HepG2 (cell line): ENCODE data around the gene GRK3. TPM values are rescaled to one million over a fixed set of nuclear protein-coding genes. Genes with fewer than 3 reads are reported as not detected.

Source experiments
- ATAC-seq: fragments of 200-7000 bp; cut with Tn5 transposase; 3 replicates; pipeline ENCODE4 v1.9.1; 2020; ENCODE audit warnings: mild to moderate bottlenecking, moderate library complexity
- BruUV-seq: library from RNA; stranded (reverse); fragments of 400-500 nt; replicated peaks from 2 replicates; lab custom pipeline; 2021; lab: Mats Ljungman, UMichigan
- CTCF ChIA-PET: fragments of 300-600 bp; formaldehyde crosslinking; extraction: SDS; loops from one replicate; lab custom pipeline; 2021; ENCODE audit warnings: low total read pairs, inconsistent platforms, low intra/inter-chr PET ratio; lab: Yijun Ruan, JAX
- POLR2A ChIA-PET: fragments of 350-600 bp; sonication (Branson Sonifier 250); formaldehyde crosslinking; loops from one replicate; lab custom pipeline; 2020; ENCODE audit warnings: antibody characterized with exemption, inconsistent platforms; lab: Yijun Ruan, JAX
- DNase-seq: peaks from one replicate; pipeline ENCODE4 v3.0.0-alpha.2; 2015; ENCODE audit warnings: low spot score
- FAIRE-seq: peaks from 3 replicates; lab custom pipeline; 2011; peaks lifted over from hg19 to GRCh38; lab: Jason Lieb, UNC
- H2AFZ ChIP-seq: one replicate; pipeline ENCODE4 v1.6.1; 2011; ENCODE audit warnings: low read length, inconsistent platforms
- H3K27ac ChIP-seq: fragments of 300-600 bp; 3 replicates; pipeline ENCODE4 v1.8.0; 2011; ENCODE audit warnings: mixed run types, mild to moderate bottlenecking, mixed read lengths, low read length, inconsistent platforms; ENCODE audit not compliant: insufficient read depth; ENCODE audit errors: extremely low read length
- H3K27me3 ChIP-seq, 2 experiments: fragments of 200-600 bp in 1 of 2; 2 replicates in 1 of 2; 3 replicates in 1 of 2; pipeline versions ENCODE4 v1.6.0 to v1.8.0; 2011; ENCODE audit warnings: low read length in 2 of 2, mild to moderate bottlenecking in 2 of 2, moderate library complexity in 2 of 2, inconsistent platforms in 1 of 2; ENCODE audit not compliant: insufficient read depth in 2 of 2, control insufficient read depth in 1 of 2
- H3K36me3 ChIP-seq, 2 experiments: fragments of 200-600 bp in 1 of 2; replicated peaks in 1 of 2; 2 replicates in 1 of 2; 3 replicates in 1 of 2; pipeline versions ENCODE4 v1.5.1 to v1.8.0; 2011; ENCODE audit warnings: low read length in 2 of 2, inconsistent platforms in 1 of 2; ENCODE audit not compliant: insufficient read depth in 2 of 2, control insufficient read depth in 1 of 2
- H3K4me1 ChIP-seq: 2 replicates; pipeline ENCODE4 v1.5.1; 2012; ENCODE audit warnings: low read length, inconsistent platforms; ENCODE audit not compliant: insufficient read depth
- H3K4me2 ChIP-seq: 2 replicates; pipeline ENCODE4 v1.6.0; 2011; ENCODE audit warnings: low read depth, low read length, inconsistent platforms
- H3K4me3 ChIP-seq, 3 experiments: fragments of 200-600 bp in 1 of 3; sonication (generic), shearing (Covaris generic) in 1 of 3; replicated peaks in 1 of 3; 2 replicates each; pipeline ENCODE4 v1.5.1; 2011 to 2016; ENCODE audit warnings: low read length in 3 of 3, inconsistent platforms in 2 of 3, low read depth in 2 of 3, mild to moderate bottlenecking in 2 of 3, control low read depth in 1 of 3, mixed read lengths in 1 of 3; ENCODE audit not compliant: insufficient read depth in 1 of 3
- H3K79me2 ChIP-seq: one replicate; pipeline ENCODE4 v1.6.1; 2011; ENCODE audit warnings: low read length, inconsistent platforms; ENCODE audit not compliant: insufficient read depth
- H3K9ac ChIP-seq: 2 replicates; pipeline ENCODE4 v1.6.0; 2011; ENCODE audit warnings: mild to moderate bottlenecking, low read depth, low read length, inconsistent platforms; ENCODE audit not compliant: insufficient read depth
- H3K9me3 ChIP-seq: 2 replicates; pipeline ENCODE4 v1.5.1; 2012; ENCODE audit warnings: mild to moderate bottlenecking, low read length
- H4K20me1 ChIP-seq: 2 replicates; pipeline ENCODE4 v1.6.0; 2011; ENCODE audit warnings: inconsistent platforms, mild to moderate bottlenecking, low read length, moderate library complexity; ENCODE audit not compliant: insufficient read depth
- CREM ChIP-seq, 2 experiments: sonication (generic) in 1 of 2; formaldehyde crosslinking in 1 of 2; IDR thresholded peaks; 2 replicates each; pipeline versions ENCODE4 v1.4.0 to v1.6.1; 2016 to 2020; ENCODE audit warnings: antibody characterized with exemption in 1 of 2, mild to moderate bottlenecking in 1 of 2, missing genetic modification reagents in 1 of 2
- FOXA1 ChIP-seq, 2 experiments: fragments of 450-650 bp in 1 of 2; sonication (generic) in 1 of 2; formaldehyde crosslinking in 1 of 2; IDR thresholded peaks; 2 replicates each; pipeline versions ENCODE4 v1.4.0 to v1.6.1; 2016 to 2020; ENCODE audit warnings: missing genetic modification reagents in 1 of 2
- HNF4A ChIP-seq: sonication (generic); formaldehyde crosslinking; IDR thresholded peaks from 2 replicates; pipeline ENCODE4 v1.4.0; 2020; ENCODE audit warnings: missing genetic modification reagents
- HNF4G ChIP-seq, 2 experiments: sonication (generic) in 1 of 2; formaldehyde crosslinking in 1 of 2; IDR thresholded peaks; 2 replicates each; pipeline versions ENCODE4 v1.4.0 to v1.6.1; 2011 to 2020; ENCODE audit warnings: borderline replicate concordance in 2 of 2, low read depth in 2 of 2, mild to moderate bottlenecking in 2 of 2, low read length in 1 of 2, missing genetic modification reagents in 1 of 2, moderate library complexity in 1 of 2
- ISL2 ChIP-seq: sonication (generic); formaldehyde crosslinking; IDR thresholded peaks from 2 replicates; pipeline ENCODE4 v1.5.0; 2020; ENCODE audit warnings: missing genetic modification reagents
- MIXL1 ChIP-seq: IDR thresholded peaks from 2 replicates; pipeline ENCODE4 v1.6.1; 2016
- RXRA ChIP-seq: sonication (generic); formaldehyde crosslinking; IDR thresholded peaks from 2 replicates; pipeline ENCODE4 v1.5.1; 2020; ENCODE audit warnings: missing genetic modification reagents
- SAFB2 ChIP-seq: sonication (generic); formaldehyde crosslinking; IDR thresholded peaks from 2 replicates; pipeline ENCODE4 v1.5.1; 2020; ENCODE audit warnings: missing genetic modification reagents, low read depth, mild to moderate bottlenecking, borderline replicate concordance
- SRSF4 ChIP-seq: fragments of 200-400 bp; formaldehyde crosslinking; IDR thresholded peaks from one replicate; pipeline ENCODE4 v1.6.1; 2018; ENCODE audit warnings: mild to moderate bottlenecking, low read depth, low read length, moderate library complexity; ENCODE audit not compliant: poor library complexity, severe bottlenecking
- THYN1 ChIP-seq: sonication (generic); formaldehyde crosslinking; IDR thresholded peaks from 2 replicates; pipeline ENCODE4 v1.8.1; 2023; ENCODE audit warnings: low read depth, mild to moderate bottlenecking, moderate library complexity, missing genetic modification reagents, borderline replicate concordance
- ZFP36 ChIP-seq: fragments of 150-350 bp; IDR thresholded peaks from 2 replicates; pipeline ENCODE4 v1.6.1; 2018; ENCODE audit warnings: borderline replicate concordance, low read length, low read depth; ENCODE audit not compliant: partially characterized antibody
- ZNF101 ChIP-seq: sonication (generic); formaldehyde crosslinking; IDR thresholded peaks from 2 replicates; pipeline ENCODE4 v1.4.0; 2020; ENCODE audit warnings: mild to moderate bottlenecking, low read depth, missing genetic modification reagents, borderline replicate concordance
- WGBS: methylation state at CpG from one replicate; pipeline ENCODE4 v1.1.6; 2017; ENCODE audit warnings: low lambda C conversion rate; 5-methylcytosine and 5-hydroxymethylcytosine counted together
- in situ Hi-C: cut with HindIII; loops from 2 replicates; pipeline ENCODE4 v1.10.0; 2017; ENCODE audit warnings: low pct_unique_long_range_greater_than_20kb; ENCODE audit not compliant: extremely low pct_ligation_motif_present
- intact Hi-C: fragments of 100-400 bp; cut with micrococcal nuclease; formaldehyde crosslinking; loops from one replicate; pipeline ENCODE4 v1.10.0; 2022; ENCODE audit not compliant: unreplicated experiment
- polyA plus RNA-seq, 8 experiments: library from polyadenylated mRNA; depleted of rRNA in 3 of 8; stranded (reverse) in 7 of 8; unstranded in 1 of 8; fragments of >200 nt; fragmentation: Illumina TruSeq in 4 of 8; extraction: Trizol in 4 of 8; gene quantifications; 2 replicates each; pipeline versions ENCODE4 v1.2.1 to v1.2.3, GENCODE V29; 2011 to 2016; ENCODE audit warnings: low read depth in 4 of 8, missing spikeins in 1 of 8, mixed read lengths in 1 of 8; ENCODE audit not compliant: insufficient read depth in 1 of 8
- total RNA-seq, 5 experiments: library from RNA; depleted of rRNA; stranded (reverse); fragments of >200 nt; fragmentation: Illumina TruSeq; extraction: Trizol; gene quantifications; 2 replicates each; pipeline ENCODE4 v1.2.3, GENCODE V29; 2016; ENCODE audit warnings: low read depth in 1 of 5
- TF ChIP-seq, protein P1 (sequence below): sonication (generic); formaldehyde crosslinking; conservative IDR thresholded peaks from 2 replicates; pipeline ENCODE4 v1.8.0; 2022; ENCODE audit warnings: missing genetic modification reagents
- TF ChIP-seq, protein P2 (sequence below), 2 experiments: fragments of 450-650 bp in 1 of 2; sonication (generic) in 1 of 2; formaldehyde crosslinking; IDR thresholded peaks; 2 replicates each; pipeline versions ENCODE4 v1.5.0 to v1.8.0; 2020 to 2022; ENCODE audit warnings: mild to moderate bottlenecking in 1 of 2, missing genetic modification reagents in 1 of 2

GRK3 gene
- total and polyA plus RNA-seq, 2 of the 13 experiments (the other 11 are each of a cell fraction or from before 2014, with no cell fraction given): 8.5 to 16.7 TPM

DNA sequence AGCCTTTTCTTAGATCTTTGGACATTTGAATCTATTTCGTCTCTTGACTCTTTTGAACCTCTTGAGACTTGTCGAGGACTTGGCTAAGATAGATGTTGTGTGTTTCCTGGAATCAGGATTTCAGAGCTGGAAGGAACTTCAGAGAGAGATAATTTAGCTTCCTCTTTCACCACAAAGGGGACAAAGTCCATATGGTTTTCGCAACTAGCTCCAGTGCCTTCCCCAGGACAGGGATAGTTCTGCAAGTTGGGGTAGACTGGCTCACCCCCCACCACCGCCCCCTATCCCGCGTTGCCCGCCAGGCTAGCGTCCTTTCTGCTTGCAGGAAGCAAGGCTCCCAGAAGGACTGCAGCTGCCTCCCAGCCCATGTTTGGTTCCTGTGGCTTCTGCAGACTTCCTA is 101.8 kb downstream of the GRK3 start (continued):
- no peak for TF ChIP-seq ZNF101 (CRISPR knock-in tag)
- TF ChIP-seq, protein P1, sequence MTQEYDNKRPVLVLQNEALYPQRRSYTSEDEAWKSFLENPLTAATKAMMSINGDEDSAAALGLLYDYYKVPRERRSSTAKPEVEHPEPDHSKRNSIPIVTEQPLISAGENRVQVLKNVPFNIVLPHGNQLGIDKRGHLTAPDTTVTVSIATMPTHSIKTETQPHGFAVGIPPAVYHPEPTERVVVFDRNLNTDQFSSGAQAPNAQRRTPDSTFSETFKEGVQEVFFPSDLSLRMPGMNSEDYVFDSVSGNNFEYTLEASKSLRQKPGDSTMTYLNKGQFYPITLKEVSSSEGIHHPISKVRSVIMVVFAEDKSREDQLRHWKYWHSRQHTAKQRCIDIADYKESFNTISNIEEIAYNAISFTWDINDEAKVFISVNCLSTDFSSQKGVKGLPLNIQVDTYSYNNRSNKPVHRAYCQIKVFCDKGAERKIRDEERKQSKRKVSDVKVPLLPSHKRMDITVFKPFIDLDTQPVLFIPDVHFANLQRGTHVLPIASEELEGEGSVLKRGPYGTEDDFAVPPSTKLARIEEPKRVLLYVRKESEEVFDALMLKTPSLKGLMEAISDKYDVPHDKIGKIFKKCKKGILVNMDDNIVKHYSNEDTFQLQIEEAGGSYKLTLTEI: no peak
- peak; percentile 84 for TF ChIP-seq ISL2 (CRISPR knock-in tag)
- no peak for TF ChIP-seq FOXA1 (IDR thresholded peaks at IDR 0.05)
- peak; percentile 73 for TF ChIP-seq FOXA1 (CRISPR knock-in tag; IDR thresholded peaks at IDR 0.05)
- TF ChIP-seq RXRA (CRISPR knock-in tag): peak; percentile 56; the same call in 1 of the 2 replicates
- TF ChIP-seq MIXL1 (CRISPR knock-in tag): peak; percentile 82; the same call in 1 of the 2 replicates
- no peak for TF ChIP-seq SRSF4

DNA sequence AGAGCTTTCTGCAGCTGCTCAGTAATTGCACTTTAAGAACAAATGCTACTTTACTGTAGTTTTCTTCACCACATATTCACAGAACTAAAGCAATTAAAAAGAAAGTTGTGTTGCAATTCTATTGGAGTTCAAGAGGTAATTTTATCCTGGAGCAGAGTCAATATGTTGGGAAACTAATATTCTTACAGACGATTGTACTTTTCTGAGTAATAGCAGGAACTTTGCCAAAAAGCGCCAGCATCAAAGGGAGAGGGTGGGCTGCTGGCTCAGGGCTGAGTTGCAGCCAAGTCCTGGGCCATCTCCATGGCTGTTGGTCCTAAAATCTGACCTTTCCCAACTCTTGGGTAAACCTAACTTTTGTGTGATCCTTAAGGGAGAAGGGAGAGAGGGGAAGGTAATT is 104.0 kb downstream of the GRK3 start:
- in situ Hi-C loops: loop anchor here (10.0 kb wide), 1 partner anchor 104 kb away; the partner anchor contains the start of gene GRK3
- intact Hi-C loops: no loop called here
- H3K27ac ChIP-seq: peak overlapping the region; percentile 56
- DNase-seq: peak; percentile 92
- no peaks in the 10 kb centered on the region for H3K9me3 ChIP-seq
- 0 out of 2 replicates have a peak overlapping the region, but pooled peaks have one; percentile 20 for H3K9ac ChIP-seq
- peak overlapping the region in 1 of 3 experiments; percentile 7; a peak in 1 of 6 replicates for H3K4me3 ChIP-seq
- H3K36me3 ChIP-seq: no peaks in the 10 kb centered on the region; a peak in 1 of 5 replicates
- peak; percentile 73 for ATAC-seq
- CTCF ChIA-PET: no interaction called here
- BruUV-seq: no TSS peak
- no peaks in the 10 kb centered on the region for H3K27me3 ChIP-seq
- peaks cover 70% of the 10 kb centered on the region for H3K4me1 ChIP-seq
- peak; percentile 70 for FAIRE-seq
- peak overlapping the region; percentile 60; the same call in 1 of the 2 replicates for H3K4me2 ChIP-seq
- no peaks in the 10 kb centered on the region for H4K20me1 ChIP-seq
- peaks cover 3% of the 10 kb centered on the region for H3K79me2 ChIP-seq
- no peak overlapping the region for H2AFZ ChIP-seq
- 8% methylated on average over 2 of the region's 2 CpGs for WGBS
- POLR2A ChIA-PET: no interaction called here
- TF ChIP-seq THYN1 (CRISPR knock-in tag): no peak
- peak; percentile 78; the same call in 1 of the 2 replicates for TF ChIP-seq CREM (IDR thresholded peaks at IDR 0.05)
- no peak for TF ChIP-seq CREM (CRISPR knock-in tag; IDR thresholded peaks at IDR 0.05)
- peak; percentile 54 for TF ChIP-seq HNF4A (CRISPR knock-in tag)
- peak; percentile 3; the same call in 1 of the 2 replicates for TF ChIP-seq HNF4G (IDR thresholded peaks at IDR 0.05; ENCODE audit: borderline replicate concordance, low read depth, low read length)
- no peak for TF ChIP-seq HNF4G (CRISPR knock-in tag; IDR thresholded peaks at IDR 0.05; ENCODE audit: borderline replicate concordance, low read depth)
- TF ChIP-seq, protein P2, sequence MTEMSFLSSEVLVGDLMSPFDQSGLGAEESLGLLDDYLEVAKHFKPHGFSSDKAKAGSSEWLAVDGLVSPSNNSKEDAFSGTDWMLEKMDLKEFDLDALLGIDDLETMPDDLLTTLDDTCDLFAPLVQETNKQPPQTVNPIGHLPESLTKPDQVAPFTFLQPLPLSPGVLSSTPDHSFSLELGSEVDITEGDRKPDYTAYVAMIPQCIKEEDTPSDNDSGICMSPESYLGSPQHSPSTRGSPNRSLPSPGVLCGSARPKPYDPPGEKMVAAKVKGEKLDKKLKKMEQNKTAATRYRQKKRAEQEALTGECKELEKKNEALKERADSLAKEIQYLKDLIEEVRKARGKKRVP (CRISPR knock-in tag; IDR thresholded peaks at IDR 0.05): peak in 1 of 2 experiments; percentile 32; a peak in 1 of 4 replicates
- no peak for TF ChIP-seq ZFP36
- no peak for TF ChIP-seq SAFB2
